Activated T-helper 1 cell treated with anti-CD3 and anti-CD28 coated beads, Interleukin-12 subunit alpha, Interleukin-12 subunit beta, Interleukin-2, Interleukin-4 antibody, amounts not matched to agents 30 ng/mL and 10 ng/mL and 1 ng/mL, durations not matched to agents 14 hours and 24 hours and 36 hours (primary cell): ENCODE measurements around the gene SPACA6. TPM values are rescaled to one million over a fixed set of nuclear protein-coding genes. Genes with fewer than 3 reads are reported as not detected.
"Not testable (repeated sequence)": the region's sequence is repeated elsewhere in the genome, so short reads cannot be mapped to it uniquely, and the experiment has no call there.

Experiments used
- DNase-seq: peaks from one replicate; pipeline ENCODE4 v3.0.0; 2021; ENCODE audit warnings: low spot score
- H3K27ac Mint-ChIP-seq: one replicate; pipeline ENCODE4 v1.8.0; 2021; ENCODE audit warnings: mild to moderate bottlenecking, mixed read lengths
- H3K27me3 Mint-ChIP-seq: one replicate; pipeline ENCODE4 v1.8.0; 2022; ENCODE audit warnings: mild to moderate bottlenecking, moderate library complexity, mixed read lengths; ENCODE audit not compliant: insufficient read depth
- H3K36me3 Mint-ChIP-seq: one replicate; pipeline ENCODE4 v1.8.0; 2021; ENCODE audit warnings: low read depth, mixed read lengths
- H3K4me1 Mint-ChIP-seq: one replicate; pipeline ENCODE4 v1.8.0; 2021; ENCODE audit warnings: low read depth, mixed read lengths
- H3K4me3 Mint-ChIP-seq: one replicate; pipeline ENCODE4 v1.8.0; 2021; ENCODE audit warnings: mild to moderate bottlenecking, moderate library complexity, mixed read lengths
- H3K9me3 Mint-ChIP-seq: one replicate; pipeline ENCODE4 v1.8.0; 2021; ENCODE audit warnings: mixed read lengths
- intact Hi-C: fragments of 100-400 bp; cut with micrococcal nuclease; formaldehyde crosslinking; loops from one replicate; pipeline ENCODE4 v1.15.1; 2024
- total RNA-seq: library from RNA; stranded (reverse); gene quantifications from 2 replicates; pipeline ENCODE4 v1.2.3, GENCODE V29; 2022

SPACA6 gene
- total RNA-seq, 1 donor from 2014 or later = 8.9 TPM

DNA sequence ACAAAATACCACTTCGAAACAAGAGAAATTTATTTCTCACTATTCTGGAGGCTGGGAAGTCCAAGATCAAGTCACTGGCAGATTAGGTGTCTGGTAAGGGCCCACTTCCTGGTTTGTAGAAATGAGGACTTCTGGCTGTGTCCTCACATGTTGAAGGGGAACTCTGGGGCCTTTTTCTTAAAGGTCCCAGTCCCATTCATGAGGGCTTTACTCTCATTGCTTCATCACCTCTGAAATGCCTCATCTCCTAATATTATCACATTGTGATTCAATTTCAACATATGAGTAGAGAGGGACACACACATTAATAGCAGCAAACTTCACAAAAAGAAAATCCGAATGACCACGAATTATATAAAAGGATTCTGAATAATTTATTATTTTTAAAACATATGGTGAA is 24.9 kb upstream of the SPACA6 start:
- Mint-ChIP-seq H3K9me3 (peaks cover 5% of the 10 kb centered on the region), H3K27ac (no peak overlapping the region), H3K4me1 (no peaks in the 10 kb centered on the region), H3K4me3 (no peak overlapping the region), H3K36me3 (no peaks in the 10 kb centered on the region), H3K27me3 (peaks cover 12% of the 10 kb centered on the region)
- DNase-seq = no peak
- intact Hi-C loops = loop anchor here (10.0 kb wide), 1 partner anchor 107 kb away; no protein-coding TSS in a partner anchor

DNA sequence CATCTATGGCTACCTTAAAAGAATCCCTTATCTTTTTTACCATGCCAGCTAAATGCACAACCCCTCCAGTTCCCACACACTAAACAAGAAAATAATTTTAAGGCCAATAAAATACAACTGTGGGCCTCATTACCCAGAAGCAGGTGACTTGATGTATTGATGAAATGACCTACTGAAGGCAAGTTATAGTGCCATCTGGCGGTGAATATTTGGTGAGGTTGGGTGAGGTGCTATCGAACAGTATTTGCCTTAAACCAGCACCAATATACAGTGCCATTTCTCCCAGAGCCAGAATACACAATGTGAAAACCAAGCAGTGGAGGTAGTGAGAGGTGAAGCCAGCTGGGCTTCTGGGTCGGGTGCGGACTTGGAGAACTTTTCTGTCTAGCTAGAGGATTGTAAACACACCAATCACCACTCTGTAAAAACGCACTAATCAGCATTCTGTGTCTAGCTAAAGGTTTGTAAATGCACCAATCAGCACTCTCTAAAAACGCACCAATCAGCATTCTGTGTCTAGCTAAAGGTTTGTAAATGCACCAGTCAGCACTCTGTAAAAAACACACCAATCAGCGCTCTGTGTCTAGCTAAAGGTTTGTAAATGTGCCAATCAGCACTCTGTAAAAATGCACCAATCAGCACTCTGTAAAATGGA is 17.1 kb upstream of the SPACA6 start:
- H3K27me3 Mint-ChIP-seq, H3K4me3 Mint-ChIP-seq, intact Hi-C loops, DNase-seq, H3K4me1 Mint-ChIP-seq, H3K27ac Mint-ChIP-seq, H3K36me3 Mint-ChIP-seq: not testable (repeated sequence)
- H3K9me3 Mint-ChIP-seq = peaks cover 18% of the 10 kb centered on the region

DNA sequence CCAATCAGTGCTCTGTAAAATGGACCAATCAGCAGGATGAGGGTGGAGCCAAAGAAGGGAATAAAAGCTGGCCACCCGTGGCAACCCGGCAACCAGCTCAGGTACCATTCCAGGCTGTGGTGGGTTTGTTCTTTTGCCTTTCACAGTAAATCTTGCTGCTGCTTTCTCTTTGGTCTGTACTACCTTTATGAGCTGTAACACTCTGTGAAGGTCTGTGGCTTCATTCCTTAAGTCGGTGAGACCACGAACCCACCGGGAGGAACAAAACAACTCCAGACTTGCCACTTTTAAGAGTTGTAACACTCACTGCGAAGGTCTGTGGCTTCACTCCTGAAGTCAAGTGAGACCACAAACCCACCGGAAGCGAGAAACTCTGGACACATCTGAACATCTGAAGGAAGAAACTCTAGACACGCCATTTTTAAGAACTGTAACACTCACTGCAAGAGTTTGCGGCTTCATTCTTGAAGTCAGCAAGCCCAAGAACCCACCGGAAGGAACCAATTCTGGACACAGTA is 16.5 kb upstream of the SPACA6 start:
- Mint-ChIP-seq H3K27ac (no peak overlapping the region), H3K9me3 (peaks cover 18% of the 10 kb centered on the region)

DNA sequence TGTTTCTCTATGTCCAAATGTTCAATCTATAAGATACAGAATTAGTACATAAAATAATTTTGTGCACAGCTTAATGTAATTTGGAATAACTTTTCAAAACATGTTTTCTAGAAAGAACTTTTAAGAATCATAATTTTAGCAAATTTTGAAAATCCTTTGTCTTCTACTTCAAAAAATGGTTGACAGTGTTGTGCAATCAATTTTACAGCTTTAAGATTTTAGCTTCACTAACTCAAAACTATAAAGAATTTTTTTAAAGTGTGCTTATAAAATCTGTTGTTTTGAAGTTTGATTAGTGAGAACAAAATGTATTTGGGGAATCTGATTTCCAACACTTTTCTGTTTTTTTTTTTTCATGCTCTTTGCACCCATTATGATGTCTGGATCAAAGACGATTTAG is 12.7 kb upstream of the SPACA6 start:
- Mint-ChIP-seq H3K27ac (no peak overlapping the region), H3K4me3 (no peak overlapping the region), H3K4me1 (no peaks in the 10 kb centered on the region), H3K27me3 (no peaks in the 10 kb centered on the region), H3K36me3 (no peaks in the 10 kb centered on the region), H3K9me3 (peaks cover 30% of the 10 kb centered on the region)
- DNase-seq = no peak
- intact Hi-C loops = no loop called here

More for the DNA sequence above, 16.5 kb upstream of the SPACA6 start:
- Mint-ChIP-seq H3K36me3 (no peaks in the 10 kb centered on the region), H3K4me3 (no peak overlapping the region), H3K4me1 (no peaks in the 10 kb centered on the region), H3K27me3 (peaks cover 2% of the 10 kb centered on the region)
- intact Hi-C loops = no loop called here
- no peak for DNase-seq

DNA sequence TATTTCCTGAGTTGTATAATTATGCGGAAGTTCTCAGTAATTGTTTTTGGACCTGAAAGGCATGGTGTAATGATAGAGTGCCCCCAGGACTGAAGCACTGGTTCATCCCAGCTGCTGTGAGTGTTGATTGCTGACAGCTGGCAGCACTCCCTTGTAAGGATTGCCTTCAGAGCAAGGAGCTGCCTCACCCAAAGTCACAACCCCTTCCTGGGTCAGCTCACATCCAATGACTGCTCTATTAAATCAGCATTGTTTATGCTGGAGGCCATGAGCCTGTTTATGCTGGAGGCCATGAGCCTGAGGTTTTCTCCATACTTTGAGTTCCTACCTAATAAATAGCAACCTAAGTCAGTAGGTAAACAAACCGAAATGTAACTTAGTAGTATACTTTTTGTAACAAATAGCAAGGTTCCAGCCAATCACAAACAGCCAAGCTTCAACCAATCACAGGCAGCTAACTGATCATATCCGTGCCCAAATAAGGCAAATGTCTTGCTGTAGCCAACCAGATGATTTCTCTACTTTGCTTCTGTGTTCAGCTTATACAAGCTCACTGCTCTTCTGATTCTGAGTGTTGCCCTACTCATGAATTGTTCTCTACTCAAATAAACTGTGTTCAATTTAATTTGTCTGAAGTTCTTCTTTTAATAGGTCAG is 11.7 kb upstream of the SPACA6 start:
- Mint-ChIP-seq H3K9me3 (peaks cover 37% of the 10 kb centered on the region), H3K36me3 (no peaks in the 10 kb centered on the region), H3K27me3 (peaks cover 2% of the 10 kb centered on the region), H3K4me1 (no peaks in the 10 kb centered on the region), H3K4me3 (no peak overlapping the region), H3K27ac (no peak overlapping the region)
- intact Hi-C loops = no loop called here
- DNase-seq = no peak

DNA sequence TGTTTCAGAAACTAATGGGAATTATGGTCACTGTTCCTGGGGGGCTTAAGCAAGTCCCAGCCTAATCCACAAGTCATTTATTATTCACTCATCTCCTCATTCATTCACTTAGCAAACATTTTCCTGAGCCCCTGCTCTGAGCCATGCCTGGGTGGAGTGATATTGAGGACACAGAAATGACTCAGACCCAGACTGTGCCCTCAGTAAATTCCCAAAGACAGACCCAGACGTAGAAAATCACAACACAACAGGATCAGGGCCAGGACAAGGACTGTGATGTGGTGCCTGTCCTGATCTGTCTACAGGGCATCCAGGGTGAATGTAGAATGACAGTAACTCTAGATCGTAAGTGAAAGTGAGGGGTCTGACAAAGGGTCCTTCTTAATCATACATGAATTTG is 7.0 kb upstream of the SPACA6 start:
- Mint-ChIP-seq H3K4me1 (peaks cover 7% of the 10 kb centered on the region), H3K27ac (no peak overlapping the region), H3K27me3 (peaks cover 15% of the 10 kb centered on the region), H3K9me3 (peaks cover 24% of the 10 kb centered on the region), H3K36me3 (no peaks in the 10 kb centered on the region), H3K4me3 (no peak overlapping the region)
- no peak for DNase-seq
- intact Hi-C loops = no loop called here

DNA sequence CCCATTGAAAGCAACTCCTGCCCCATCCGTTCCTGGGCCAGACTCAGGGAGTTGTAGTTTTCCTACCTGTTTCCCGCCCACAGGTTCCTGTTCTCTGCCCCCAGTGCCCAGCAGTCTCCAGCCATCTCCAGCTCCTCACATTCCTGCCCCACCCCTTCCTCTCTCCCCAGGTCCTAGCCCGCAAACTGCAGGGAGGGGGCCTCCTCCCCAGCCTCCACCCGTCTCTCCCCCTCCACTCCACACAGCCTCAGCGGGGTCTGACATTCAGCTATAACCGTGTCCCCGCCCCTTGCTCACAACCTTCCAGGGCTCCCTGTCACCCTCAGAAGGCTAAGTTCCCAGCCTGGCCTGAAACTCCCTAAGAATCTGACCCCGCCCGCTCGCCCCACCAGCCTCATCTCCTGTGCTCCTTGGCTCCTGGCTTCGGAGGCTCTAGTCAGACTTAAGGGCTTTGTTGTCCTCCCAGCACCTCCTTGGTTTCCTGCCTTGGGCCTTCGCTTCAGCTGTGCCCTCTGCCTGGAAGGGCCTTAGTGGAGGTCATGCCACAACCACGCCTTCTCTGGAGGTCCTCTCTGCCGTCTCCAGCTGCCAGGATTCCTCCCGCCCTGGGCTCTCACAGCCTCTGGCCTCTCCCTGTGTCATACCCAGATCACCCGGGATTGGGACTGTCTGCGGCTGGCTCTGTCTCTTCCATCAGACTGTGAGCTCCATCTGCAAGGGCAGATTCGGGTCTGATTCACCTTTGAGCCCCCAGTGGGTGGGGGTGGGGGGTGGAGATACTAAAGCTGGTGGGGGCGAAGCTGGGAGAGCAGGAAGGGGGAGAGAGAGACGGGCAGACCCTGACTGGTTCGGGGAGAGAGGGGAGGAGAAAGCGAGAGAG is 5.1 kb upstream of the SPACA6 start:
- intact Hi-C loops = no loop called here
- peaks cover 3% of the 10 kb centered on the region for H3K36me3 Mint-ChIP-seq
- peaks cover 24% of the 10 kb centered on the region for H3K9me3 Mint-ChIP-seq
- no peak for DNase-seq
- H3K4me3 Mint-ChIP-seq = peak overlapping the region; percentile 86
- H3K4me1 Mint-ChIP-seq = peaks cover 11% of the 10 kb centered on the region
- peak overlapping the region; percentile 71 for H3K27ac Mint-ChIP-seq
- H3K27me3 Mint-ChIP-seq = peaks cover 15% of the 10 kb centered on the region

DNA sequence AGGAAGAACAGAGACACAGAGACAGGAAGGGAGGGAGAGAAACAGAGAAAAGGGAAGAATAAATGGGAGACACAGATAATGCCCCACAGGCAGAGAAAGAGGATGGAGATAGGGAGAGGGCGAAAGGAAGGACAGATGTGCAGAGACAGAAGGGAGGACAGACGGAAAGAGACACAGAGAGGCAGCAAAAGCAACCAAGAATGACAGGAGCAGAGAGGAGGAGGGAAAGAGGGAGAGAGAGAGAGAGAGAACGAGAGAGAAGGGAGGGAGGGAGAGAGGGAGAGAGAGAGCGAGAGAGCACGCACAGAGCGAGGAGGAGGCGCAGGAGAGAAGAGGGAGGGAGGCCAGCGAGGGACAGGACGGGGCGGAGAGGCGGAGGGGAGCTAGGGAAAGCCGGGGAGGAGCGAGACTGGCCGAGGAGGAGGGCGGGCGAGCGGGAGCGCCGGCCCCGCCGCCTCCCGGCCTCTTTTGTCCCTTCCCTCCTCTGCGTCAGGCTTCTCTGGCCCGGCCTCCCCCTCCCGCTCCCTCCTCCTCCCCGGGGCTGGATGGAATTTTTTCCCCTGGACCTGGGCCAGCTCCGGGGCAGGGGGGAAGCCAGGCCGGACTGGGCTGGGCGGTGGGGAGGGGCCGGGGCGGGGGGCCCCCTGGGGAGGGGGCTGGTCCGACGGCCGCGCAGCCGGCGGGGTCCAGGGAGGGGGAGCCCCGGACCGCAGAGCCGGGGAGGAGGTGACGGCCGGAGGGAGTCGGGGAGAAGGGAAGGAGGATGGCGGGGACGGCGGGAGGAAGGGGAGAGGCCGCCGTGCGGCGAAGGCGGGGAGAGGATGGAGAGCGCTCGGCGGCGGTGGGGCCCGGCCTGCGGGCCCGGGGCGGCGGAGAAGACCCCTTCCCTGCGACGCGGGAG is 4.2 kb upstream of the SPACA6 start:
- Mint-ChIP-seq H3K27me3 (peaks cover 15% of the 10 kb centered on the region), H3K4me3 (peak overlapping the region; percentile 86), H3K27ac (peak overlapping the region; percentile 71), H3K36me3 (peaks cover 3% of the 10 kb centered on the region), H3K4me1 (peaks cover 11% of the 10 kb centered on the region), H3K9me3 (peaks cover 22% of the 10 kb centered on the region)
- no peak for DNase-seq
- intact Hi-C loops = no loop called here

DNA sequence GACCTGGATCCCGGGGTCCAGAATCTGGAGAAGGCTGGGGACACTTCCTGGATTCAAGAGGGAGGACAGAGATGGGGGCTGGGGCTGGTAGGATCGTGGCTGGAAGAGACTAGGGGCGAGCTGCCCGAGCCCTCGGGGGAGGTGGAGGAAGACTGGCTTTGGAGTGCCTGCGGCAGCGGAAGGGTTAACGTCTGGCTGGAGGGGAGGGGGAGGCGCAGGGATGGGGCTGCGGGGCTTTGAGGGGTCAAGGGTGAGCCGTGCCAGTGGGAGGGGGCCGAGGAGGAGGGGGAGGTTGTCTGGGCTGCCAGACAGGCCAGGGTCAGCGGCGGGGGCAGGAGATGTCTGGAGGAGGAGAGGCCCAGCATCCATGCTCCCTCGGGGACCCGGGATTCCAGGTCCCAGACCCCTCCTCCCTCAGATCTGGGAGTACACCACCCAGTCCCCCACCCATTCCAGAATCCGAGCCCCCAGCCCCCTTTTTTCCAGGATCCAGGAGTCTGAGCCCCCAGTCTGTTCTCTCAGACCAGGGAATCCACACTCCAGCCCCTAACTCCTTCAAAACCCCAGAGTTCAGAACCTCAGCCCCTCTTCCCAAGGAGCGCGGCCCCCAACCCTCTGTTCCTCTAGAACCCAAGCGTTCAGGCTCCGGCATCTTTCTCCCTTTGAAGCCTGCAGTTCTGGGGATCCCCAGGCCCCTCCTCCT is 3.2 kb upstream of the SPACA6 start:
- Mint-ChIP-seq H3K27ac (peak overlapping the region; percentile 84), H3K36me3 (peaks cover 3% of the 10 kb centered on the region), H3K4me1 (peaks cover 11% of the 10 kb centered on the region), H3K4me3 (peak overlapping the region; percentile 92), H3K27me3 (peaks cover 15% of the 10 kb centered on the region), H3K9me3 (peaks cover 12% of the 10 kb centered on the region)
- intact Hi-C loops = loop anchor here (1.0 kb wide), 1 partner anchor 14 kb away; no protein-coding TSS in a partner anchor
- DNase-seq = no peak

DNA sequence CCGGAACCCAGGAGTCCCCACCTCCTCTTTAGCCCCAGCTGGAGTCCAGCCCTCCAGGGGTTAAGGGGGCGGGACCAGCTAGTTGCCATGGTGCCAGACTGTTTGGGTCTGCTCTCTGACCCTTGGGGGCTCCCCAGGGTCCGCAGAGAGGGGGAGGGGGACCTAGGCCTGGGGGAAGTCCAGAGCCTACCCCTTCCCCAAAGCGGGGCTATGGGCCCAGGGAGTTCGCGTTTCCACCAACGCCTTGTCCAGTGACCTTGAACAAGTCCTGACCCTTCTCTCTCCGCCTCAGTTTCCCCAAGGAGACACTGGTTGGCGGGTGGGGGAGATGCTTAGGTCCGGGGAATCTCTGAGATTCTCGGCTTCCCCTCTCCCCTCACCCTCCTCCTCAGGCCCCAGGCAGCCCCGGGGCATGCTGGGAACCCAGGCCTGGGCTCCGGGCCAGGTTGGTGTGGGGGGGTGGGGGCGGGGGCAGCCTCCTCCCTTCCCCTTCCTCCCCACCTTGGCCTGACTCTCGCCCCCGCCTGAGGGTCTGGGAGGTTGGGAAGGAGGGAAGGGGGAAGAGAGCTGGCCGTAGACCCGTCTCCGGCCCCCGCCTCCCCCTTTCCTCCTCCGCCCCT is 2.6 kb upstream of the SPACA6 start:
- H3K27me3 Mint-ChIP-seq = peaks cover 15% of the 10 kb centered on the region
- H3K4me1 Mint-ChIP-seq = peaks cover 11% of the 10 kb centered on the region
- peak overlapping the region; percentile 84 for H3K27ac Mint-ChIP-seq
- peaks cover 6% of the 10 kb centered on the region for H3K9me3 Mint-ChIP-seq
- peaks cover 3% of the 10 kb centered on the region for H3K36me3 Mint-ChIP-seq
- H3K4me3 Mint-ChIP-seq = peak overlapping the region; percentile 92
- intact Hi-C loops = loop anchor here (1.0 kb wide), 1 partner anchor 14 kb away; no protein-coding TSS in a partner anchor
- DNase-seq = peak; percentile 67

DNA sequence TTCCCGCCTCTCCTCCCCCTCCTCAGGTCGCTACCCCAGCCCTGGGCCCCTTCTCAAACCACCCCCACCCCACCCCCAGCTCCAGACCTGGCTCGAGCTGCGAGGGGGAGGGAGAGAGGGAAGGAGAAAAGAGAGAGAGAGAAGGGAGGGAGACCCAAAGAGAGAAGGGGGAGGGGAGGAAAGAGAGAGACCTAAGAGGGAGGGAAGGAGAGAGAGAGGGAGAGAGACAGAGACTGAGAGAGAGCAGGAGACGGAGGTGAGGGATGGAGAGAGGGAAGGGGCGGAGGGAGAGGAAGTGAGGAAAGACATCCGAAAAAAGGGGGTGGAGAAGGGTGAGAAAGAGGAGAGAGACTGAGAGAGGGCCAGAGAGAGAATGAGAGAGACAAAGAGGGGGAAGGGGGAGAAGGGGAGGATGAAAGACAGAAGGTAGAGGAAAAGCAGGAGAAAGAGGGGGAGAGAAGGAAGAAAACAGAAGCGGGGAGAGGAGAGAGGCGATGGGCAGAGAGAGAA is 2.0 kb upstream of the SPACA6 start:
- peaks cover under 1% of the 10 kb centered on the region for H3K9me3 Mint-ChIP-seq
- peaks cover 3% of the 10 kb centered on the region for H3K36me3 Mint-ChIP-seq
- H3K27ac Mint-ChIP-seq = peak overlapping the region; percentile 76
- H3K27me3 Mint-ChIP-seq = peaks cover 14% of the 10 kb centered on the region
- peak overlapping the region; percentile 66 for H3K4me3 Mint-ChIP-seq
- intact Hi-C loops = no loop called here
- no peak for DNase-seq
- peaks cover 11% of the 10 kb centered on the region for H3K4me1 Mint-ChIP-seq
